Ovary (tissue), 10 donors: Measurements from ENCODE around the gene ZMYND19. TPM values are rescaled to one million over a fixed set of nuclear protein-coding genes. Genes with fewer than 3 reads are reported as not detected.

Experiments used
- DNase-seq, 5 donors: peaks; one replicate each; pipeline ENCODE4 v3.0.0-alpha.2; 2019 to 2020
- H3K27ac ChIP-seq, 2 donors: fragments of 200-600 bp; one replicate each; pipeline versions ENCODE4 v1.5.1 to v1.8.0; 2019 to 2022
- H3K27me3 ChIP-seq: fragments of 200-600 bp; one replicate; pipeline ENCODE4 v1.8.0; 2022
- H3K36me3 ChIP-seq: fragments of 200-600 bp; sonication (generic); one replicate; pipeline ENCODE4 v1.5.1; 2019
- H3K4me1 ChIP-seq: one replicate; pipeline ENCODE4 v1.8.1; 2013; ENCODE audit warnings: mild to moderate bottlenecking, moderate library complexity; ENCODE audit not compliant: insufficient read depth
- H3K4me3 ChIP-seq: fragments of 200-600 bp; sonication (generic); one replicate; pipeline ENCODE4 v1.5.1; 2017
- H3K9me3 ChIP-seq, 2 donors: fragments of 200-600 bp in 1 of 2; sonication (generic) in 1 of 2; one replicate each; pipeline versions ENCODE4 v1.5.1 to v1.8.1; 2013 to 2019; ENCODE audit warnings: mild to moderate bottlenecking in 1 of 2, moderate library complexity in 1 of 2
- EP300 ChIP-seq: sonication (generic); formaldehyde crosslinking; IDR thresholded peaks from one replicate; pipeline ENCODE4 v1.6.1; 2017; ENCODE audit warnings: antibody characterized with exemption
- POLR2A ChIP-seq: fragments of 450-650 bp; IDR thresholded peaks from one replicate; pipeline ENCODE4 v1.6.1; 2017; ENCODE audit warnings: antibody characterized with exemption, mild to moderate bottlenecking, moderate library complexity
- WGBS, 3 donors: extraction: QIAGEN DNeasy Blood & Tissue Kit in 1 of 3; methylation state at CpG; one replicate each; pipeline versions ENCODE4 v1.1.5 to v1.1.7; 2013 to 2017; 5-methylcytosine and 5-hydroxymethylcytosine counted together
- intact Hi-C, 4 donors: fragments of 100-400 bp; cut with DNase I; formaldehyde crosslinking; loops; one replicate each; pipeline versions ENCODE4 v1.11.0 to v1.15.1; 2022 to 2023
- long read RNA-seq, 3 donors: library from polyadenylated mRNA in 2 of 3; unstranded in 2 of 3; transcript quantifications; one replicate each; pipeline ENCODE4 v2.0.0 and lab custom pipeline, GENCODE V29; 2021 to 2026
- polyA plus RNA-seq, 2 donors: library from polyadenylated mRNA; stranded (reverse); fragments of 200-250 nt in 1 of 2; fragments of 350-450 nt in 1 of 2; fragmentation: Illumina TruSeq in 1 of 2; extraction: RNeasy Lipid Tissue Mini Kit (QIAGEN cat#74804) in 1 of 2; gene quantifications; one replicate each; pipeline ENCODE4 v1.2.3, GENCODE V29; 2013 to 2014
- total RNA-seq, 7 donors: library from RNA; depleted of rRNA in 2 of 7; stranded (reverse); fragments of >200 nt in 2 of 7; fragmentation: NEBNext Ultra II Directional in 3 of 7; extraction: Animal tissue kit (Norgen Biotek cat#: 25700) in 3 of 7; gene quantifications; one replicate each; pipeline versions ENCODE4 v1.1.0 to v1.2.4, GENCODE V29; 2016 to 2023
- TF ChIP-seq, protein P1 (sequence below), 3 donors: fragments of 450-650 bp in 2 of 3; fragments of 200-600 bp in 1 of 3; IDR thresholded peaks; one replicate each; pipeline versions ENCODE4 v1.5.1 to v1.8.0; 2016 to 2022; ENCODE audit warnings: antibody characterized with exemption in 3 of 3, mild to moderate bottlenecking in 1 of 3
- donor health status: DM: no; HTN: no; CAD: no; lungs with moderate emphysema.
- donor health status: DM: no; HTN: no; CAD: no.
- donor health status: Bipolar disorder and iron deficiency.
- donor health status: DM: yes; HTN: yes; CAD: no.
- donor health status: DM: no; HTN: no; CAD: no.
- donor health status: DM: yes; HTN: yes; CAD: no.

ZMYND19 gene
- total RNA-seq = 10 to 100 TPM; 10.3 to 22.9 (median 16.5) TPM
- 10 to 100 TPM in 1 of 2 donors, 1 to 10 TPM in 1; 5.1 to 13.6 TPM for polyA plus RNA-seq
- long read RNA-seq, donor 1, partial matches to known transcripts = 3 of 3 reads
- long read RNA-seq, donor 1, other reads (novel, unspliced or antisense) = 0 of 3 reads
- long read RNA-seq, donor 2, transcript ZMYND19-201 (6 exons, 1,375 nt) = major isoform, 71 of 71 reads
- long read RNA-seq, donor 2, partial matches to known transcripts = 0 of 71 reads
- long read RNA-seq, donor 2, other reads (novel, unspliced or antisense) = 0 of 71 reads
- long read RNA-seq, donor 3, transcript ZMYND19-201 (6 exons, 1,375 nt) = major isoform, 40 of 62 reads
- long read RNA-seq, donor 3, partial matches to known transcripts = 4 of 62 reads
- long read RNA-seq, donor 3, other reads (novel, unspliced or antisense) = 18 of 62 reads

DNA sequence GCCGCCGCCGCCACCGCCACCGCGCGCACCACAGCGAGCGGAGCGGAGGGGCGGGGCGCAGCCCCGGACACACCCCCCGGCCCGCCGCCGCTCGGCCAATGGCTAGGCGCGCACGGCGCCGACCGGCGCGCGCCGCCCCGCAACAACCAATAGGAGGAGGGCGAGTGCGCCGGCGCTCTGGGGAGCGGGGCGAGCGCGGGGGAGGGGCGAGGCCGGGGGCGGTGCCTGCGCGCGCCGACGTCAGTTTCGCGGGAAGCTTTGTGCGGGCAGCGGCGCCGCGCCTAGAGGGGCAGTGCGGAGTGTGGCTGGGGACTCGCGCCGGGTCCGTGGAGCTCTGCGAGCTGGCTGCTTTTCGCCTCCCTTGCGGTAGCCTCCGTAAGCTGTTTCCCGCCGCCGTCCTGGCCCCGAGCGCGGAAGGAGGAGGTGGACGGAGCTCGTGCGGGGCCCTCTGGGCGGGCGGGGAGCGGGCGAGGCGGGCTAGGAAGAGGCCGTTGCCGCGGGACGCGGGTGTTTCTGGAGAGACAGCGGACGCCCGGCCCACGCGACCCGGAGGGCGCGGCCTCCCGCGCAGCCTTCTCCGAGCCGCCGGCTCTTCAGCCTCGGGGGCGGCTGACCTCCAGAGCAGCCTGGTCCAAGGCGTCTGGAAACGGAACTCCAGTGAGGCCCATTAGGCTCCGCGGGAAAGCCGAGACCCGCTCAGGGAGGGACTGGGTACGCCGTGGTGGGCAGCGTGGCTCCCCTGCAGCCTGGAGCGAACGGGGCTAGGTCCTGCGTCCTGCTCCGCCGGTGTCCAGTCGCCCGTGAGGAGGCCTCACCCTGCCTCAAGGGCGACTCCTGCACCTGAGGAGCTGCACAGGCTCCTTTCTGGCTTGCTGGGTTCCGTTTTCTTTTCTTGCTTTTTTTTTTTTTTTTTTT, at the start of gene ZMYND19:
Gene ZMYND19, minus strand, starts transcription at position 44 of the 915 bp plus-strand sequence. CDS start 249 bp downstream, outside the sequence.
- H3K27me3 ChIP-seq = no peaks in the 10 kb centered on the region
- peak within 1 kb of the TSS in 1 of 2 donors; percentile 36 for H3K27ac ChIP-seq
- 1% methylated on average over 52 to 113 of the region's 113 CpGs for WGBS, 3 donors
- peak; percentile 88 to 94 (median 92) for DNase-seq
- TF ChIP-seq POLR2A (no peak), EP300 (no peak)
- TF ChIP-seq, protein P1, sequence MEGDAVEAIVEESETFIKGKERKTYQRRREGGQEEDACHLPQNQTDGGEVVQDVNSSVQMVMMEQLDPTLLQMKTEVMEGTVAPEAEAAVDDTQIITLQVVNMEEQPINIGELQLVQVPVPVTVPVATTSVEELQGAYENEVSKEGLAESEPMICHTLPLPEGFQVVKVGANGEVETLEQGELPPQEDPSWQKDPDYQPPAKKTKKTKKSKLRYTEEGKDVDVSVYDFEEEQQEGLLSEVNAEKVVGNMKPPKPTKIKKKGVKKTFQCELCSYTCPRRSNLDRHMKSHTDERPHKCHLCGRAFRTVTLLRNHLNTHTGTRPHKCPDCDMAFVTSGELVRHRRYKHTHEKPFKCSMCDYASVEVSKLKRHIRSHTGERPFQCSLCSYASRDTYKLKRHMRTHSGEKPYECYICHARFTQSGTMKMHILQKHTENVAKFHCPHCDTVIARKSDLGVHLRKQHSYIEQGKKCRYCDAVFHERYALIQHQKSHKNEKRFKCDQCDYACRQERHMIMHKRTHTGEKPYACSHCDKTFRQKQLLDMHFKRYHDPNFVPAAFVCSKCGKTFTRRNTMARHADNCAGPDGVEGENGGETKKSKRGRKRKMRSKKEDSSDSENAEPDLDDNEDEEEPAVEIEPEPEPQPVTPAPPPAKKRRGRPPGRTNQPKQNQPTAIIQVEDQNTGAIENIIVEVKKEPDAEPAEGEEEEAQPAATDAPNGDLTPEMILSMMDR (IDR thresholded peaks at IDR 0.05) = no peak
- H3K4me1 ChIP-seq = peaks cover 9% of the 10 kb centered on the region
- no peaks in the 10 kb centered on the region for H3K36me3 ChIP-seq
- intact Hi-C loops = no loop called here
- peak within 1 kb of the TSS; percentile 84 for H3K4me3 ChIP-seq
- no peaks in the 10 kb centered on the region for H3K9me3 ChIP-seq

DNA sequence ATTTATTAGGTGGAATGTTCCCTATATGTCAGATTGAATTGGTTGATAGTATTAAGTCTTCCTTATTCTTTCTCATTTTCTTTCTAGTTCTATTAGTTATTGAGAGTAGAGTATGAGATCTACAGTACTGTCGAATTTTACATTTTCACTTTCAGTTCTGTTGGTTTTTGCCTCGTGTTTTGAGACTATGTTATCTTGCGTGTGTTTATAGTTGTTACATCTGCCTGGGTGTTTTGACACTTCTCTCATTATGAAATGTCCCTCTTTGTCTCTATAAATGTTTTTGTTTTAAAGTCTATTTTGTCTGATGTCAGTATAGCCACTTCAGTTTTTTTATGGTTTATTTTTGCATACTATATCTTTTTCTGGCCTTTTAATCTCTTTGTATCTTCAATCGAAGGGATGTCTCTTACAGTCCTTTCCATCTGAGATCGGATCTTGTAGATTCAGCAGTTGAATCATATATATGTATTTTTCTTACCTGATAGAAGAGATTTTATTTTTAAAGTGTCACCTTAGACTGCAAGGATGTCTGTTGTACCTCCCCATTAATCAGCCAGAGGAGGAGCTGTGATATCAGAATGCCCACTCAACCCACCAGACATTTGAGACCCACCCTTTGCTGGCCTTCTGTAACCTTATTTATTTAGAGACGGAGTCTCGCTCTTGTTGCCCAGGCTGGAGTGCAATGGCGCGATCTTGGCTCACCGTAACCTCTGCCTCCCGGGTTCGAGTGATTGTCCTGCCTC, 49.2 kb upstream of the ZMYND19 start:
- Histone ChIP-seq H3K4me1 (peaks cover 15% of the 10 kb centered on the region), H3K36me3 (no peaks in the 10 kb centered on the region), H3K9me3 (no peaks in the 10 kb centered on the region), H3K27me3 (no peaks in the 10 kb centered on the region), H3K4me3 (peak overlapping the region; percentile 12), H3K27ac (peak overlapping the region in 1 of 2 donors; percentile 41)
- WGBS, 3 donors = 31 to 59% (median 41%) methylated on average over 12 of the region's 12 CpGs
- no peak for DNase-seq
- intact Hi-C loops = no loop called here
- TF ChIP-seq EP300 (no peak), POLR2A (no peak)
- TF ChIP-seq, protein P1 (IDR thresholded peaks at IDR 0.05) = no peak

DNA sequence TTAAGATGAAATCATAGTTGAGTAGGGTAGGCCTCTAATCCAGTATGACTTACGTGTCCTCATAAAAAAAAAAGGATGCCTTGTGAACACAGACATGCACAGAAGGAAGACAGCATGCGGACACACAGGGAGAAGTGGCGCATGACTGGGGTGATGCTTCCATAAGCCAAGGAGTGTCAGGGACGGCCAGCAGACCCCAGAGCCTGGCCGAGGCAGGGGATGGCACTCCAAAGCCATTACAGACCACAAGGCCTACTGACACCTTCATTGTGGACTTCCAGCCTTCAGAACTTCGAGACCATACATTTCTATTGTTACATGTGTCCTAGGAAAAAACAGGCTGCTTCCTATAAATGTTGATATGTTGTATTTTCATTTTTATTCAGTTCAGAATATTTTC, 48.4 kb upstream of the ZMYND19 start:
- TF ChIP-seq POLR2A (no peak), EP300 (no peak)
- TF ChIP-seq, protein P1 (IDR thresholded peaks at IDR 0.05) = no peak
- no peak overlapping the region for H3K4me3 ChIP-seq
- WGBS, 3 donors = 79 to 84% (median 81%) methylated on average over 6 of the region's 6 CpGs
- DNase-seq = peak in 1 of 5 donors; percentile 23
- peaks cover 15% of the 10 kb centered on the region for H3K4me1 ChIP-seq
- H3K9me3 ChIP-seq = no peaks in the 10 kb centered on the region
- H3K36me3 ChIP-seq = no peaks in the 10 kb centered on the region
- H3K27me3 ChIP-seq = no peaks in the 10 kb centered on the region
- H3K27ac ChIP-seq = peak overlapping the region in 1 of 2 donors; percentile 41
- intact Hi-C loops = no loop called here

DNA sequence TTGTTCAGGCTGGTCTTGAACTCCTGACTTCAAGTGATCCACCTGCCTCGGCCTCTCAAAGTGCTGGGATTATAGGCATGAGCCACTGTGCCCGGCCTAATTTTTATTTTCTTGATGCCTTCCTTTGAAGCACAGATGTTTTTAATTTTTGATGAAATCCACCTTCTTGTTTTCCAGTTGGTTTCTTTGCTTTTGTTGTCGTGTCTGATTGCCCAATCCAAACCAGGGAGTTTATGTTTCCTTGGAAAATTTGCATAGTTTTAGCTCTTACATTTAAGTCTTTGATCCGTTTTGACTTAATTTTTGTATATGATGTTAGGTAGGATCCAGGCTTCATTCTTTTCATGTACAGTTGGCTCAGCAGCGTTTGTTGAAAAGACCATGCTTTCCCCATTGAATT, 43.7 kb upstream of the ZMYND19 start:
- Histone ChIP-seq H3K36me3 (no peaks in the 10 kb centered on the region), H3K27me3 (no peaks in the 10 kb centered on the region), H3K27ac (no peak overlapping the region), H3K9me3 (no peaks in the 10 kb centered on the region), H3K4me3 (no peak overlapping the region), H3K4me1 (peaks cover 27% of the 10 kb centered on the region)
- no peak for DNase-seq
- 71 to 75% (median 72%) methylated on average over 5 of the region's 5 CpGs for WGBS, 3 donors
- TF ChIP-seq, protein P1 (IDR thresholded peaks at IDR 0.05) = no peak
- TF ChIP-seq POLR2A (no peak), EP300 (no peak)
- intact Hi-C loops = no loop called here
